Right atrium auricular region (tissue), 2 donors: ENCODE results near the gene CBARP. TPM values are rescaled to one million over a fixed set of nuclear protein-coding genes. Genes with fewer than 3 reads are reported as not detected.

ENCODE experiments used
- DNase-seq: peaks from one replicate; pipeline ENCODE4 v3.0.0-alpha.2; 2019; ENCODE audit warnings: low spot score
- H3K27ac ChIP-seq, 2 donors: fragments of 200-600 bp; sonication (generic); 1 replicate in 1 of 2; 2 replicates in 1 of 2; pipeline ENCODE4 v1.5.1; 2016 to 2019
- H3K27me3 ChIP-seq, 2 donors: fragments of 200-600 bp; sonication (generic); one replicate each; pipeline versions ENCODE4 v1.5.1 to v1.6.0; 2017 to 2019
- H3K36me3 ChIP-seq: fragments of 200-600 bp; sonication (generic); one replicate; pipeline ENCODE4 v1.5.1; 2016
- H3K4me1 ChIP-seq, 2 donors: fragments of 200-600 bp; sonication (generic); one replicate each; pipeline versions ENCODE4 v1.5.1 to v1.6.0; 2017 to 2019
- H3K4me3 ChIP-seq, 2 donors: fragments of 200-600 bp; sonication (generic); 1 replicate in 1 of 2; 2 replicates in 1 of 2; pipeline ENCODE4 v1.5.1; 2017 to 2019; ENCODE audit warnings: mild to moderate bottlenecking in 1 of 2, moderate library complexity in 1 of 2
- H3K9me3 ChIP-seq, 2 donors: fragments of 200-600 bp; sonication (generic); one replicate each; pipeline ENCODE4 v1.5.1; 2019
- CTCF ChIP-seq, 2 donors: fragments of 200-600 bp; sonication (generic); IDR thresholded peaks; one replicate each; pipeline ENCODE4 v1.5.1; 2019; ENCODE audit warnings: antibody characterized with exemption in 2 of 2
- total RNA-seq, 2 donors: library from RNA; depleted of rRNA; stranded (reverse); fragments of >200 nt; gene quantifications; one replicate each; pipeline ENCODE4 v1.1.0, GENCODE V29; 2016

The CBARP gene
- total RNA-seq, 2 donors from 2014 or later: 2.4 to 2.6 TPM

GRCh38 chr19:1270213-1270853 lies 32.5 kb upstream of the CBARP start:
- Histone ChIP-seq H3K36me3 (peaks cover 48% of the 10 kb centered on the region), H3K9me3 (no peaks in the 10 kb centered on the region), H3K27ac (peak overlapping the region; percentile 88 to 94), H3K27me3 (no peaks in the 10 kb centered on the region), H3K4me1 (peaks cover 0 to 91% of the 10 kb centered on the region in 2 donors), H3K4me3 (peak overlapping the region; percentile 61 to 62)
- no peak for DNase-seq
- TF ChIP-seq CTCF (IDR thresholded peaks at IDR 0.05): no peak

GRCh38 chr19:1269478-1270212 lies 31.8 kb upstream of the CBARP start:
- Histone ChIP-seq H3K36me3 (peaks cover 42% of the 10 kb centered on the region), H3K27ac (peak overlapping the region; percentile 88 to 94), H3K4me1 (peaks cover 0 to 91% of the 10 kb centered on the region in 2 donors), H3K27me3 (no peaks in the 10 kb centered on the region), H3K4me3 (peak overlapping the region; percentile 61 to 62), H3K9me3 (no peaks in the 10 kb centered on the region)
- TF ChIP-seq CTCF (IDR thresholded peaks at IDR 0.05): peak in 1 of 2 donors; percentile 37
- DNase-seq: peak; percentile 90

- TF ChIP-seq CTCF (IDR thresholded peaks at IDR 0.05): no peak
- H3K4me3 ChIP-seq: peak within 1 kb of the TSS; percentile 61 to 62
- H3K4me1 ChIP-seq: peaks cover 0 to 85% of the 10 kb centered on the region in 2 donors
- no peaks in the 10 kb centered on the region for H3K27me3 ChIP-seq
- no peaks in the 10 kb centered on the region for H3K9me3 ChIP-seq
- peaks cover 37% of the 10 kb centered on the region for H3K36me3 ChIP-seq
- H3K27ac ChIP-seq: peak within 1 kb of the TSS; percentile 88 to 94
- DNase-seq: peak; percentile 100
Observed at GRCh38 chr19:1269065-1269477, 31.3 kb upstream of the CBARP start, which contains the start of gene CIRBP. TSS of gene CIRBP (plus strand) at chr19:1269332. CDS start at chr19:1270934, 1,602 bp downstream.

- no peaks in the 10 kb centered on the region for H3K9me3 ChIP-seq
- H3K4me1 ChIP-seq: peaks cover 0 to 79% of the 10 kb centered on the region in 2 donors
- peaks cover 30% of the 10 kb centered on the region for H3K36me3 ChIP-seq
- H3K27ac ChIP-seq: peak overlapping the region; percentile 88 to 94
- H3K4me3 ChIP-seq: peak overlapping the region in 1 of 2 donors; percentile 61
- no peak for DNase-seq
- H3K27me3 ChIP-seq: no peaks in the 10 kb centered on the region
- TF ChIP-seq CTCF (IDR thresholded peaks at IDR 0.05): no peak
Observed at GRCh38 chr19:1268226-1269064, 30.6 kb upstream of the CBARP start.

GRCh38 chr19:1267477-1268225 lies 29.8 kb upstream of the CBARP start:
- H3K4me1 ChIP-seq: peaks cover 0 to 73% of the 10 kb centered on the region in 2 donors
- TF ChIP-seq CTCF (IDR thresholded peaks at IDR 0.05): no peak
- peak overlapping the region in 1 of 2 donors; percentile 59 for H3K4me3 ChIP-seq
- no peaks in the 10 kb centered on the region for H3K9me3 ChIP-seq
- no peaks in the 10 kb centered on the region for H3K27me3 ChIP-seq
- DNase-seq: no peak
- peaks cover 22% of the 10 kb centered on the region for H3K36me3 ChIP-seq
- peak overlapping the region; percentile 88 to 94 for H3K27ac ChIP-seq
